ENCODE data around the gene BCAT1. TPM values are rescaled to one million over a fixed set of nuclear protein-coding genes. Genes with fewer than 3 reads are reported as not detected.
A peak's percentile ranks its signal among the peaks of the same experiment; 100 is the strongest.

The BCAT1 gene
- total and polyA plus RNA-seq, 2 of the 8 experiments (the other 6 are each of a cell fraction or from before 2014, with no cell fraction given): 19.7 to 263 TPM

GRCh38 chr12:24952389-24952788 is 3.5 kb upstream of the BCAT1 start:
- FAIRE-seq (no peak), DNase-seq (ENCODE audit: low read depth in 1 of 2, low spot score in 2 of 2) (no peak)
- no peak overlapping the region for H4K8ac ChIP-seq (ENCODE audit: extremely low read depth, insufficient read depth, low read length)
- H4K91ac ChIP-seq (replicated peaks; ENCODE audit: insufficient read length, low read length): no peak overlapping the region
- H3K14ac ChIP-seq (ENCODE audit: insufficient read length): no peak overlapping the region
- no peak overlapping the region for H2BK15ac ChIP-seq (ENCODE audit: low read length)
- no peak overlapping the region; the same call in 1 of the 2 replicates for H3K18ac ChIP-seq (ENCODE audit: extremely low read depth, low read length)
- no peaks in the 10 kb centered on the region for H3K9me3 ChIP-seq (ENCODE audit: insufficient read depth in 2 of 2, low read depth in 1 of 2, low read length in 1 of 2)
- H2BK20ac ChIP-seq (ENCODE audit: low read length): no peak overlapping the region
- peak overlapping the region in 1 of 4 experiments; percentile 31; a peak in 1 of 8 replicates for H3K4me3 ChIP-seq (ENCODE audit: extremely low read depth in 1 of 4, insufficient read depth in 2 of 4, low read depth in 3 of 4, low read length in 4 of 4)
- no peak overlapping the region for H3K23ac ChIP-seq (ENCODE audit: insufficient read length)
- H3K56ac ChIP-seq (replicated peaks; ENCODE audit: insufficient read length, low read depth, low read length): no peak overlapping the region
- no peaks in the 10 kb centered on the region for H3K36me3 ChIP-seq (ENCODE audit: control insufficient read depth in 2 of 4, insufficient read depth in 4 of 4, low read length in 3 of 4)
- no peak overlapping the region for H3K9ac ChIP-seq (replicated peaks in 1 of 4; ENCODE audit: extremely low read depth in 1 of 4, low read depth in 3 of 4, low read length in 3 of 4)
- no peaks in the 10 kb centered on the region for H3K27me3 ChIP-seq (replicated peaks in 1 of 4; ENCODE audit: control insufficient read depth in 3 of 4, extremely low read depth in 1 of 4, insufficient read depth in 3 of 4, low read length in 3 of 4)
- H2BK120ac ChIP-seq (replicated peaks; ENCODE audit: low read depth, low read length): no peak overlapping the region
- peak overlapping the region; percentile 52; the same call in 1 of the 2 replicates for H2BK12ac ChIP-seq (ENCODE audit: low read depth, low read length)
- H2AK5ac ChIP-seq (ENCODE audit: low read depth, low read length): no peak overlapping the region
- no peak overlapping the region for H3K4ac ChIP-seq (replicated peaks; ENCODE audit: insufficient read length, low read depth, low read length)
- 69% methylated on average over 1 of the region's 1 CpG; no CpG with 5 or more reads in 1 of the 2 experiments for WGBS, 2 experiments (ENCODE audit: extremely low coverage in 1 of 2, insufficient coverage in 1 of 2, insufficient read length in 1 of 2, insufficient replicate concordance in 2 of 2, low coverage in 1 of 2, low lambda C conversion rate in 2 of 2, missing lambda C conversion rate in 1 of 2)
- H4K5ac ChIP-seq (ENCODE audit: insufficient read length, low read depth, low read length): no peak overlapping the region
- peaks cover 6% of the 10 kb centered on the region for H3K23me2 ChIP-seq (ENCODE audit: low read depth, low read length)
- no peak overlapping the region for H2BK5ac ChIP-seq (ENCODE audit: low read depth, low read length)
- POLR2A ChIA-PET (ENCODE audit: partially characterized antibody): interaction anchor here (1.2 to 22.8 kb wide), 3 partner anchors 9 to 435 kb away, joined by 4 to 468 read pairs (median 5); no protein-coding TSS in a partner anchor
- no peak overlapping the region for H2AFZ ChIP-seq (ENCODE audit: low read length)
- CTCF ChIA-PET (ENCODE audit: partially characterized antibody): interaction anchor here (0.9 to 1.5 kb wide), 5 partner anchors 9 to 153 kb away, joined by 3 to 5 read pairs (median 3); no protein-coding TSS in a partner anchor
- peaks cover 0 to 22% of the 10 kb centered on the region in 2 experiments; a peak in 2 of 4 replicates for H3K79me2 ChIP-seq (ENCODE audit: control insufficient read depth in 1 of 2, insufficient read depth in 2 of 2, low read length in 2 of 2)
- peaks cover 6 to 18% (median 16%) of the 10 kb centered on the region in 4 experiments; a peak in 6 of 7 replicates for H3K4me1 ChIP-seq (replicated peaks in 1 of 4; ENCODE audit: control insufficient read depth in 3 of 4, insufficient read depth in 4 of 4, low read length in 3 of 4)
- no peaks in the 10 kb centered on the region for H3K79me1 ChIP-seq (ENCODE audit: low read depth, low read length)
- no peaks in the 10 kb centered on the region for H4K20me1 ChIP-seq (replicated peaks in 1 of 2; ENCODE audit: control insufficient read depth in 1 of 2, insufficient read depth in 2 of 2, low read length in 2 of 2)
- peak overlapping the region in 1 of 2 experiments; percentile 28; a peak in 2 of 4 replicates for H3K4me2 ChIP-seq (ENCODE audit: insufficient read depth in 1 of 2, low read depth in 2 of 2, low read length in 2 of 2)
- H3K27ac ChIP-seq (ENCODE audit: low read depth, low read length): no peak overlapping the region
- TF ChIP-seq KDM4A (IDR thresholded peaks at IDR 0.05; ENCODE audit: low read depth, low read length, severe bottlenecking) (no peak), EZH2 (IDR thresholded peaks at IDR 0.05; ENCODE audit: low read depth, low read length, severe bottlenecking) (no peak), FOSL1 (IDR thresholded peaks at IDR 0.05; ENCODE audit: insufficient read depth, low read depth, low read length) (no peak), GABPA (IDR thresholded peaks at IDR 0.05; ENCODE audit: borderline replicate concordance, insufficient read depth, low read length) (no peak), EGR1 (IDR thresholded peaks at IDR 0.05; ENCODE audit: borderline replicate concordance, low read depth, low read length) (no peak), RAD21 (IDR thresholded peaks at IDR 0.05 in 1 of 2, conservative IDR thresholded peaks at IDR 0.05 in 1 of 2; ENCODE audit: low read depth in 2 of 2, low read length in 2 of 2) (no peak), SUZ12 (IDR thresholded peaks at IDR 0.05; ENCODE audit: low read length) (no peak), E2F6 (IDR thresholded peaks at IDR 0.05) (no peak), KDM5A (IDR thresholded peaks at IDR 0.05; ENCODE audit: low read length) (no peak), CHD1 (IDR thresholded peaks at IDR 0.05; ENCODE audit: low read depth, low read length) (no peak), MAFK (IDR thresholded peaks at IDR 0.05; ENCODE audit: low read depth, low read length) (no peak), SIN3A (conservative IDR thresholded peaks at IDR 0.05 in 1 of 2, IDR thresholded peaks at IDR 0.05 in 1 of 2; ENCODE audit: low read depth in 1 of 2, low read length in 2 of 2) (no peak)

Data from H1 (cell line).